GM23338 (cell line): ENCODE measurements around the gene TMED8. TPM values are rescaled to one million over a fixed set of nuclear protein-coding genes. Genes with fewer than 3 reads are reported as not detected.

ENCODE experiments used
- ATAC-seq: fragments of 200-7000 bp; cut with Tn5 transposase; 3 replicates; pipeline ENCODE4 v1.9.1; 2020
- DNase-seq: peaks from one replicate; pipeline ENCODE4 v3.0.0-alpha.2; 2015; ENCODE audit warnings: low spot score
- H2AFZ ChIP-seq: fragments of 200-600 bp; sonication (generic); 2 replicates; pipeline ENCODE4 v1.8.0; 2016; ENCODE audit warnings: antibody characterized with exemption, mild to moderate bottlenecking, moderate library complexity
- H3F3A ChIP-seq: fragments of 200-600 bp; sonication (generic); replicated peaks from 2 replicates; pipeline ENCODE4 v1.8.0; 2017; ENCODE audit warnings: antibody characterized with exemption, mixed run types, low read depth
- H3K27ac ChIP-seq: fragments of 200-600 bp; sonication (generic); 2 replicates; pipeline ENCODE4 v1.6.1; 2016; ENCODE audit warnings: low read depth
- H3K27me3 ChIP-seq: fragments of 200-600 bp; sonication (generic); 2 replicates; pipeline ENCODE4 v1.8.0; 2016; ENCODE audit warnings: mild to moderate bottlenecking, mixed run types, moderate library complexity; ENCODE audit not compliant: insufficient read depth
- H3K36me3 ChIP-seq: fragments of 200-600 bp; sonication (generic); 2 replicates; pipeline ENCODE4 v1.8.0; 2016; ENCODE audit warnings: mild to moderate bottlenecking; ENCODE audit not compliant: insufficient read depth
- H3K4me1 ChIP-seq: fragments of 200-600 bp; sonication (generic); 2 replicates; pipeline ENCODE4 v1.8.0; 2016; ENCODE audit warnings: mild to moderate bottlenecking, moderate library complexity; ENCODE audit not compliant: insufficient read depth
- H3K4me2 ChIP-seq: fragments of 200-600 bp; sonication (generic); 2 replicates; pipeline ENCODE4 v1.7.1; 2017; ENCODE audit warnings: mixed run types
- H3K4me3 ChIP-seq: fragments of 200-600 bp; sonication (generic); 2 replicates; pipeline ENCODE4 v1.6.1; 2016; ENCODE audit warnings: mixed run types
- H3K79me2 ChIP-seq: fragments of 200-600 bp; sonication (generic); replicated peaks from 2 replicates; pipeline ENCODE4 v1.8.0; 2017; ENCODE audit warnings: mild to moderate bottlenecking; ENCODE audit not compliant: insufficient read depth
- H3K9me2 ChIP-seq: fragments of 200-600 bp; sonication (generic); 2 replicates; pipeline ENCODE4 v1.8.0; 2017; ENCODE audit not compliant: insufficient read depth
- H4K20me1 ChIP-seq: fragments of 200-600 bp; sonication (generic); replicated peaks from 2 replicates; pipeline ENCODE4 v1.8.0; 2017; ENCODE audit warnings: mild to moderate bottlenecking; ENCODE audit not compliant: insufficient read depth
- H3K27ac Mint-ChIP-seq: 2 replicates; pipeline ENCODE4 v1.8.0; 2020; ENCODE audit warnings: inconsistent platforms, mild to moderate bottlenecking, moderate library complexity, mixed read lengths
- H3K27me3 Mint-ChIP-seq: 3 replicates; pipeline ENCODE4 v1.8.0; 2022; ENCODE audit warnings: low read depth, mild to moderate bottlenecking, moderate library complexity, mixed read lengths, inconsistent platforms; ENCODE audit not compliant: insufficient read depth, poor library complexity
- H3K36me3 Mint-ChIP-seq: 3 replicates; pipeline ENCODE4 v1.8.0; 2021; ENCODE audit warnings: low read depth, mild to moderate bottlenecking, inconsistent platforms, moderate library complexity, mixed read lengths
- H3K4me1 Mint-ChIP-seq: 3 replicates; pipeline ENCODE4 v1.8.0; 2020; ENCODE audit warnings: mild to moderate bottlenecking, inconsistent platforms, mixed read lengths
- H3K4me3 Mint-ChIP-seq: 3 replicates; pipeline ENCODE4 v1.8.0; 2021; ENCODE audit warnings: moderate library complexity, mild to moderate bottlenecking, inconsistent platforms, mixed read lengths
- H3K9me3 Mint-ChIP-seq: 3 replicates; pipeline ENCODE4 v1.8.0; 2020; ENCODE audit warnings: moderate library complexity, mild to moderate bottlenecking, inconsistent platforms, mixed read lengths
- CTCF ChIP-seq, 2 experiments: fragments of 200-600 bp in 1 of 2; sonication (generic) in 1 of 2; conservative IDR thresholded peaks; 2 replicates each; pipeline versions ENCODE4 v1.5.1 to v1.6.1; 2016 to 2017; ENCODE audit warnings: antibody characterized with exemption in 2 of 2, low read depth in 2 of 2, mild to moderate bottlenecking in 2 of 2, moderate library complexity in 1 of 2
- ETS1 ChIP-seq: IDR thresholded peaks from 2 replicates; pipeline ENCODE4 v1.6.1; 2016; ENCODE audit warnings: antibody characterized with exemption
- JUNB ChIP-seq: IDR thresholded peaks from one replicate; pipeline ENCODE4 v1.6.1; 2016; ENCODE audit warnings: antibody characterized with exemption; ENCODE audit not compliant: unreplicated experiment
- POLR2AphosphoS5 ChIP-seq: IDR thresholded peaks from 2 replicates; pipeline ENCODE4 v1.6.1; 2016; ENCODE audit warnings: antibody characterized with exemption, low read depth
- ZNF462 ChIP-seq: fragments of 250-450 bp; sonication (Bioruptor Pico); IDR thresholded peaks from 2 replicates; pipeline ENCODE4 v1.5.0; 2020; ENCODE audit warnings: mild to moderate bottlenecking, moderate library complexity
- polyA plus RNA-seq: library from polyadenylated mRNA; unstranded; fragments of >200 nt; fragmentation: Nextera tagmentation; extraction: Ambion mirVana; gene quantifications from 2 replicates; pipeline ENCODE4 v1.2.1, GENCODE V29; 2016
- total RNA-seq: library from RNA; depleted of rRNA; stranded (reverse); fragments of >200 nt; shearing (Covaris generic); gene quantifications from 2 replicates; pipeline ENCODE4 v1.2.3, GENCODE V29; 2014

The TMED8 gene
- total and polyA plus RNA-seq, 2 experiments from 2014 or later, result 4.3 to 13.8 TPM

- Histone ChIP-seq H2AFZ (no peak overlapping the region), H3K36me3 (peaks cover 12% of the 10 kb centered on the region; the same call in 1 of the 2 replicates), H3K27ac (peak overlapping the region; percentile 70; the same call in 1 of the 2 replicates), H3K4me3 (no peak overlapping the region), H3K4me2 (peak overlapping the region; percentile 51), H3F3A (no peaks in the 10 kb centered on the region), H4K20me1 (no peaks in the 10 kb centered on the region), H3K27me3 (no peaks in the 10 kb centered on the region), H3K79me2 (no peaks in the 10 kb centered on the region), H3K4me1 (peaks cover 11% of the 10 kb centered on the region; the same call in 1 of the 2 replicates), H3K9me2 (no peaks in the 10 kb centered on the region)
- Mint-ChIP-seq H3K4me3 (peak overlapping the region; percentile 13; the same call in 1 of the 3 replicates), H3K4me1 (peaks cover 10% of the 10 kb centered on the region), H3K27me3 (no peaks in the 10 kb centered on the region), H3K27ac (peak overlapping the region; percentile 39; the same call in 1 of the 2 replicates), H3K36me3 (peaks cover 54% of the 10 kb centered on the region), H3K9me3 (peaks cover 5% of the 10 kb centered on the region)
- ATAC-seq, result peak; percentile 93
- TF ChIP-seq JUNB (no peak), CTCF (conservative IDR thresholded peaks at IDR 0.05; ENCODE audit: low read depth in 2 of 2) (no peak), ZNF462 (peak; percentile 56), ETS1 (no peak), POLR2AphosphoS5 (no peak)
- peak; percentile 63 for DNase-seq
Measured at GRCh38 chr14:77424862-77425261, 48.0 kb upstream of the TMED8 start.
